Retinal pigment epithelial cell (primary cell): ENCODE data around the gene HOMEZ.
A peak's percentile ranks its signal among the peaks of the same experiment; 100 is the strongest.

Experiments used
- DNase-seq: peaks from one replicate; pipeline ENCODE4 v3.0.0-alpha.2; 2010; ENCODE audit warnings: low read depth
- H3K4me3 ChIP-seq: 2 replicates; pipeline ENCODE4 v1.5.1; 2011; ENCODE audit warnings: mild to moderate bottlenecking, low read length, control low read depth, moderate library complexity
- TF ChIP-seq, protein P1 (sequence below): conservative IDR thresholded peaks from 2 replicates; pipeline ENCODE4 v1.5.1; 2011; ENCODE audit warnings: low read depth, low read length, control low read depth, inconsistent platforms

The HOMEZ gene

DNA sequence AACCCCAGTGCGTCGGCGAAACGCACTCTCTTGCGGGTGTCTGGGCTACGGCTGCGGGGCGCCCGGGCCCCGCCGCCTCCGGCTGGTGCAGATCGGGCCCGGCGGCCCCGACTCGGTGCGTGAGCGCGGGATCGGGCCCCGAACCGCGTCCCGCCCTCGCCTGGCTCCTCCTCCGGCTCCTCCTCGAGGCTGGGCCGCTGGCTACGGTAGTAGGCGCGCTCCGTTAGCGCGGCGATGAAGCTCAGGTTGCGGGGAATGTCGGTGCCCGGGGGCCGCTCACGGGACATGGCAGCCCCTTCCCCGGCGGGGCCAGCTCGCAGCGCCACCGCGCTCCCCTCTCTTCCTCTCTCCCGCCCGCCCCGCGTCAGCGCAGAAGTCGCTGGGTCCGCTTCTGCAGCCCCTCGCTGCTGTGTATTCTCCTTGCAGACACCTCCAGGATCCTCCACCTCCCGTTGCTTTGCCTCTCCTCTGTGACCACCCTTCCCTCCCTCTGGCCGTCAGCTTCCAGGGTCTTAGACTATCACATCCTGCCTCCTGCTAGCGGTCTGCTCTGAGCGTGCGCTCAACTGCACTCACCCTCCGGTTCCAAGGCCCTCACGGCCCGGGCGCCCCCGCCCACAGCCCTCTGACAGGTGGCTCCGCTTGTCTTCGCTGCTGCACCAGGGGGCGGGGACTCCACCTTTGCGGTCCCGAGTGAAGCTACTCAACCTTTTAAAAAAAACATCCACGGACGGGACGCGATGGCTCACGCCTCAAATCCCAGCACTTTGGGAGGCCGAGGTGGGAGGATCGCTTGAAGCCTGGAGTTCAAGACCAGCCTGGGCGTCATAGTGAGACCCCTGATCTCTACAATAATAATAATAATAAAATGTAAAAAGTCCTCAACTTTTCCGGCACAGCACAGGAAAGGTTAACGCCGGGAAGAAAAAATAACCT is 16.6 kb upstream of the HOMEZ start, which contains the start of gene PPP1R3E:
PPP1R3E (minus strand) TSS at position 570 of the 936 bp plus-strand sequence; CDS start at position 287, 283 bp downstream.
- DNase-seq: no peak
- TF ChIP-seq, protein P1, sequence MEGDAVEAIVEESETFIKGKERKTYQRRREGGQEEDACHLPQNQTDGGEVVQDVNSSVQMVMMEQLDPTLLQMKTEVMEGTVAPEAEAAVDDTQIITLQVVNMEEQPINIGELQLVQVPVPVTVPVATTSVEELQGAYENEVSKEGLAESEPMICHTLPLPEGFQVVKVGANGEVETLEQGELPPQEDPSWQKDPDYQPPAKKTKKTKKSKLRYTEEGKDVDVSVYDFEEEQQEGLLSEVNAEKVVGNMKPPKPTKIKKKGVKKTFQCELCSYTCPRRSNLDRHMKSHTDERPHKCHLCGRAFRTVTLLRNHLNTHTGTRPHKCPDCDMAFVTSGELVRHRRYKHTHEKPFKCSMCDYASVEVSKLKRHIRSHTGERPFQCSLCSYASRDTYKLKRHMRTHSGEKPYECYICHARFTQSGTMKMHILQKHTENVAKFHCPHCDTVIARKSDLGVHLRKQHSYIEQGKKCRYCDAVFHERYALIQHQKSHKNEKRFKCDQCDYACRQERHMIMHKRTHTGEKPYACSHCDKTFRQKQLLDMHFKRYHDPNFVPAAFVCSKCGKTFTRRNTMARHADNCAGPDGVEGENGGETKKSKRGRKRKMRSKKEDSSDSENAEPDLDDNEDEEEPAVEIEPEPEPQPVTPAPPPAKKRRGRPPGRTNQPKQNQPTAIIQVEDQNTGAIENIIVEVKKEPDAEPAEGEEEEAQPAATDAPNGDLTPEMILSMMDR: no peak

DNA sequence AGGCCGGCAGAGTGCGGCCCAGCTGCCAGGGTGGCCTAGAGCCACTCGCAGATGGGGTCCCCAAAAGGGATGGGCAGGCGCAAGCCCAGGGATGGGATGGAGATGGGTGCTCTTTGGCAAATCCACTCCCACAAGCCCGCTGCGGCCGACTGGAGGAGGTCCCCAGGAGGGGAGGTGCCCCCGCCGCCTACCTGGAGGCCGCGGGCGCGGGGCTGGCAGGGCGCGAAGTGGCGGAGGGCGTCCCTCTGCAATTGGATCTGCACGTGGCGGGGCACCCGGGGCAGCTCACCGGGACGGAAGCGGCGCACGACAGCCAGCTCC is 16.0 kb upstream of the HOMEZ start:
- TF ChIP-seq, protein P1: no peak
- H3K4me3 ChIP-seq: peak overlapping the region; percentile 57
- no peak for DNase-seq

More for the DNA sequence above, 16.6 kb upstream of the HOMEZ start, which contains the start of gene PPP1R3E:
- H3K4me3 ChIP-seq: peak within 1 kb of the TSS; percentile 57

DNA sequence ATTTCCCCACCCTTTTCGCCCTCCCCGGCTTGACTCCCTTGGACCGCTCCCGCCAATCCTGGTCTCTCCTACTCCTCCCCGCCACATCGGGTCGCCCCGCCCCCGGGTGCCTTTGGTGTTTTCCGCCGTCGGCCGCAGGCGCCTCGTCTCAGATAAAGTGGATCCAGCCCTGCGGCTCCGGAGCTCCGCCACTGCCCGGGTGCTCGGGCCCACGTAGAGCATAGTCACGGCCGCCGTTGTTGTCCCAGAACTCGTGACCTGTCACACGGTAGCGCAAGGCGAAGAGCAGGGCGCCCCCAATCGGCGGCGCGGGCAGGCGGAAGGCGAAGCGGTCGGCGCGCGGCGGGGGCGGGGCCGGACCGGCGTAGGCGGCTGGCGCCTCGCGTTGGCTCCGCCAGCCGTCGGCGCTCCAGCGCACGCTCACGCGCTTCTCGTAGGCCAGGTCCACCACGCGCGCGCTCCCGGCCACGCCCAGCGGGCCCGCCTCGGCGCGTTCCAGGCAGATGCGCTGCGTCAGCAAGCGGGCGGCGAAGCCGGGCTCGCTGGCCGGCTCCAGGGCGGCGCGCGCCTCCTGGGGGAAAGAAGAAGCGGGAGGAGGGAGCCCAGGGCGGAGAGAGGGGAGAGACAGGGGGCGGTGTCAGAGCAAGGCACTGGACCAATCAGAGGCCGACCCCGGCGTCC is 15.5 kb upstream of the HOMEZ start:
- peak; percentile 93 for DNase-seq
- TF ChIP-seq, protein P1: peak; percentile 54
- peak overlapping the region; percentile 74 for H3K4me3 ChIP-seq

DNA sequence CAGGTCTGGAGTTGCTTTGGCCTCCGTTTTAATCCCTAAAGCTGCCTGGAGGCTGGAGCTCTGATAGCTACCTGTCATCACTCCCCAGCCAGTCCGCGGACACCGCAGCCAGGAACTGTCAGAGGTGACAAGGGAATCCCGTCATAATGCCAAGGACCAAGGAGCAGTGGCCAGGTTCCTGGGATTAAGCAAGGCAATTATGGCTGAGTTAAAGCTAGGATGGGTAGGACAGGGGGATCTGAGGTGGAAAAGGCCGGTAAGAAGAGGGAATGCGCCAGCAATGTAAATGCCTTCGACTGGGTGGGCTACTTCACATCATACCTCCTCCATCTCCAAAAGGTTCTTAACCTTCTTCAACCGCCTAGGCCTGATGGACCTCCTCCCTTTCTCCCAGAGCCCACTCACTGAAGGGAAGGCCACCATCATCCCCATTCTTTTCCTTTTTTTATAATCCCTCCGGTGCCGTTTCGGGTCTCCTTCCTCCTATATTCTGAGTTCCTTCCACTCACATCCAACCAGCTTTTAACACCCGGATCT is 14.8 kb upstream of the HOMEZ start:
- H3K4me3 ChIP-seq: peak overlapping the region; percentile 74
- no peak for DNase-seq
- TF ChIP-seq, protein P1: peak; percentile 1

DNA sequence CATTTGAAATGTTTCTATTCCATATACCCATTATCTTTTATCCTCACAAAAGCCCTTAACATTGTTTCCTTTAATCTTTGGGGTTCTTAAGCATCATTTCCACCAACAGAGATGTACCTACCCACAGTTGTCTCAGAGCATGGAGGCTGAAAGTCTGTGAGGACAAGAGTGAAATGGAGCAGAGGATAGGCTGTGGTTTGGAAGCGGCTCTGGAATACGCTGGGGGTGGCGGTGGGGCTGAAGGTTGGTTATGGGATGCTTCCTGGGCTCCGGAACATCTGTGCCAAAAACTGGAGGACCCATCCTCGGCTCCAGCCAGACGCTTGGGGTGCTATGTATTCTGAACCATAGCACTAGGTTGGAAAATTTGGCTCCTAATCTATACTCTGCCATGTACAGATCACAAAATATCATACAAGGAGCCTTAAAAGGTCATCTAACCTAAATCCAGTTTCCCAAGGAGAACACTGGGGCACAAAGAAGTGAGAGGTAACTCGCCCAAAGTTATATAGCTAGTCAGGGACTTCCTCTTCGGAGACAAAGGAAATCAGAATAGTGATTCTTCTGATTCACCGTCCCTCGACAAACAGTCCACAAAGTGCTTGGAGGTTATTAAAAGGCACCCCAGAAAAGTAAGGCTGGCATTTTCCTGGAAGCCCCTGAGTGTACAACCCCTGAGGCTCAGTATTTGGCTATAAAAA is 14.2 kb upstream of the HOMEZ start:
- DNase-seq: no peak
- H3K4me3 ChIP-seq: peak overlapping the region; percentile 74
- TF ChIP-seq, protein P1: no peak

DNA sequence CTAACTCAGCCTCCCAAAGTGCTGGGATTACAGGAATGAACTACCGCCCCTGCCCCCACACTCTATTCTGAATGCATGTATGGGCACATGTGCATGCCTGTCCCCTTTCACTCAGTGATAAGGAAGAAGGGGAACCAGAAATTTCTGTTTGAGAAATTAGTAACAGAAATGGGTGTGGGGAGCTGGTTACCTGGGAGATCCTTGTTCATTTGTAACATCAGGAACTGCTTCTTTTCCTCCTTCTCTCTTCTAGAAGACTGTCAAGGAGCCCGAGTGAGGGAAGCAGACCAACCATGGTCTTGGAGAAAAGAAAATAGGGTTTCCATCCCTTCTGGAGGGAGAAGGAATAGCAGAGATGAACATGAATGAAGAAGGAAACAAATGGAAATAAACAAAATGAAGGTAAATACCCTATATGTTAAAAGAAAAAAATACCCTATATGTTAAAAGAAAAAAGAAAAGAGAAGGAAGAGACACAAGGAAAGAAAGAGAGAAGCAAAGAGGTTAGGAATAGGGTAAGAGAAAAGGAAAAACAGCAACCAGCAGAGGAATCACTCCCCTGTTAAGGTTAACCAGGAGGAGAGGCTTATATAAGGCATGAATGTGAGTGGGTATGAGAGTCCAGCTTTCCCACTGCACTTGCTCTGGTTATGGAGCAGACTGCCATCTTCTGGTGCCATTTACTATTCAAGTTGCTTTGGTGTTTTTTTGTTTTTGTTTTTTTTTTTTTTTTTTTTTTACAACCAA is 13.5 kb upstream of the HOMEZ start:
- no peak for DNase-seq
- TF ChIP-seq, protein P1: peak; percentile 49
- H3K4me3 ChIP-seq: no peak overlapping the region
